Measurements from ENCODE around the gene SLC26A2.

DNA sequence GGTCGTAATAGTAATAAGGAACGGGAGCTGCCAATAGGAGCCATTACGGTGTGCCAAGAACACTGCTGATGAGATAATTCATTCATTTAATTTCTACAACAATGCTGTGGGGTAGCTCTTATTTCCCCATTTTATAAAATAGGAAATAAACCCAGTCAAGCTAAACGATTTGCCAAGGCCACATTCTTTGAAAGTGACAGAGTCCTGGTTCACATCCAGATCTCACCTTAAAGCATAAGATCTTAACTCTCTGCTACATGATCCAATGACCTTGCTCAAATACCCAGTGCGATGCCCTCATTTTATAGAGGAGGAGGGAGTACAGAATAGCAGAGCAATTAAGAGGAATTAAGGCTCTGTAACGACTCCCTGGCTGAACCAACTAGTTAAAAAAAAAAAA is 21.0 kb upstream of the SLC26A2 start:
- peak in 1 of 3 donors; percentile 12 for TF ChIP-seq POLR2AphosphoS5 (IDR thresholded peaks at IDR 0.05)
- TF ChIP-seq, protein P1, sequence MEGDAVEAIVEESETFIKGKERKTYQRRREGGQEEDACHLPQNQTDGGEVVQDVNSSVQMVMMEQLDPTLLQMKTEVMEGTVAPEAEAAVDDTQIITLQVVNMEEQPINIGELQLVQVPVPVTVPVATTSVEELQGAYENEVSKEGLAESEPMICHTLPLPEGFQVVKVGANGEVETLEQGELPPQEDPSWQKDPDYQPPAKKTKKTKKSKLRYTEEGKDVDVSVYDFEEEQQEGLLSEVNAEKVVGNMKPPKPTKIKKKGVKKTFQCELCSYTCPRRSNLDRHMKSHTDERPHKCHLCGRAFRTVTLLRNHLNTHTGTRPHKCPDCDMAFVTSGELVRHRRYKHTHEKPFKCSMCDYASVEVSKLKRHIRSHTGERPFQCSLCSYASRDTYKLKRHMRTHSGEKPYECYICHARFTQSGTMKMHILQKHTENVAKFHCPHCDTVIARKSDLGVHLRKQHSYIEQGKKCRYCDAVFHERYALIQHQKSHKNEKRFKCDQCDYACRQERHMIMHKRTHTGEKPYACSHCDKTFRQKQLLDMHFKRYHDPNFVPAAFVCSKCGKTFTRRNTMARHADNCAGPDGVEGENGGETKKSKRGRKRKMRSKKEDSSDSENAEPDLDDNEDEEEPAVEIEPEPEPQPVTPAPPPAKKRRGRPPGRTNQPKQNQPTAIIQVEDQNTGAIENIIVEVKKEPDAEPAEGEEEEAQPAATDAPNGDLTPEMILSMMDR (IDR thresholded peaks at IDR 0.05): no peak
- TF ChIP-seq POLR2A (IDR thresholded peaks at IDR 0.05): no peak

All from transverse colon (tissue), 4 donors.